RPMI8226 (cell line): Measurements from ENCODE around the gene PGBD5.
A peak's percentile ranks its signal among the peaks of the same experiment; 100 is the strongest.

ENCODE experiments used
- DNase-seq: peaks from one replicate; pipeline ENCODE4 v3.0.0-alpha.2; 2015

Gene PGBD5

GRCh38 chr1:230371923-230372703 is 54.0 kb downstream of the PGBD5 start:
- peak; percentile 28 for DNase-seq

GRCh38 chr1:230370109-230370508 is 56.0 kb downstream of the PGBD5 start:
- no peak for DNase-seq

- peak; percentile 54 for DNase-seq
Measured at GRCh38 chr1:230368871-230369270, 57.3 kb downstream of the PGBD5 start.

- DNase-seq, result no peak
Measured at GRCh38 chr1:230368363-230368762, 57.8 kb downstream of the PGBD5 start.

GRCh38 chr1:230366504-230366915 is 59.6 kb downstream of the PGBD5 start:
- no peak for DNase-seq

- DNase-seq, result no peak
Measured at GRCh38 chr1:230365723-230366307, 60.3 kb downstream of the PGBD5 start.

GRCh38 chr1:230362949-230363348 is 63.2 kb downstream of the PGBD5 start:
- DNase-seq, result no peak

- peak; percentile 23 for DNase-seq
Measured at GRCh38 chr1:230361941-230362340, 64.2 kb downstream of the PGBD5 start.

GRCh38 chr1:230359992-230360668 is 66.0 kb downstream of the PGBD5 start:
- DNase-seq, result no peak

- no peak for DNase-seq
Measured at GRCh38 chr1:230356869-230357794, 69.0 kb downstream of the PGBD5 start.

- DNase-seq, result no peak
Measured at GRCh38 chr1:230356190-230356589, 69.9 kb downstream of the PGBD5 start.

GRCh38 chr1:230355594-230355993 is 70.5 kb downstream of the PGBD5 start:
- DNase-seq, result no peak

- no peak for DNase-seq
Measured at GRCh38 chr1:230355128-230355527, 71.0 kb downstream of the PGBD5 start.

GRCh38 chr1:230354005-230354404 is 72.1 kb downstream of the PGBD5 start:
- DNase-seq, result no peak

GRCh38 chr1:230352537-230352936 is 73.6 kb downstream of the PGBD5 start:
- no peak for DNase-seq

- DNase-seq, result no peak
Measured at GRCh38 chr1:230351983-230352382, 74.1 kb downstream of the PGBD5 start.

- no peak for DNase-seq
Measured at GRCh38 chr1:230351514-230351913, 74.6 kb downstream of the PGBD5 start.

- DNase-seq, result no peak
Measured at GRCh38 chr1:230350208-230350921, 75.8 kb downstream of the PGBD5 start.

- no peak for DNase-seq
Measured at GRCh38 chr1:230349020-230349393, 77.1 kb downstream of the PGBD5 start.

- DNase-seq, result peak; percentile 27
Measured at GRCh38 chr1:230348386-230349019, 77.6 kb downstream of the PGBD5 start.

GRCh38 chr1:230347896-230348295 is 78.2 kb downstream of the PGBD5 start:
- DNase-seq, result no peak
